GM12872 (cell line): Measurements from ENCODE around the gene SETD4.

Experiments used
- TF ChIP-seq, protein P1 (sequence below): IDR thresholded peaks from 3 replicates; pipeline ENCODE4 v1.5.1; 2011; ENCODE audit warnings: low read depth, mild to moderate bottlenecking, low read length, moderate library complexity; ENCODE audit not compliant: insufficient read depth

The SETD4 gene

DNA sequence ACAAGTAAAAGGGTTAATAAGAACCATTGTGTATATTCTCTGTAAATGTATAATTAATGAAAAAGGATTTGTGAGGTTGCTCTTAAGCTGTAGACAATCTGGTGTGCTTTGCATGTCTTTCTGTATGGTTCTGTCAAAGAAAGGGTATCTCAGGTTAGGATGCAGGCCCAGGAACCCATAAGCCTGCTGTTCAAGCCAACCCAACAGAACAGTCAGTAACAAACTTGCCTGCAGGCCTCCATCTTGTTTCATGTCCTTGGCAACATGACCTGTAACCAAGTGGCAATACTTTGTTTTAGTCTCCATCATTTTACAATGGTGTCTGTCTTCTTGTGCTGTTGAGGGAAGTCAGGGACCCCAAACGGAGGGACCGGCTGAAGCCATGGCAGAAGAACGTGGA, 38.7 kb upstream of the SETD4 start:
- TF ChIP-seq, protein P1, sequence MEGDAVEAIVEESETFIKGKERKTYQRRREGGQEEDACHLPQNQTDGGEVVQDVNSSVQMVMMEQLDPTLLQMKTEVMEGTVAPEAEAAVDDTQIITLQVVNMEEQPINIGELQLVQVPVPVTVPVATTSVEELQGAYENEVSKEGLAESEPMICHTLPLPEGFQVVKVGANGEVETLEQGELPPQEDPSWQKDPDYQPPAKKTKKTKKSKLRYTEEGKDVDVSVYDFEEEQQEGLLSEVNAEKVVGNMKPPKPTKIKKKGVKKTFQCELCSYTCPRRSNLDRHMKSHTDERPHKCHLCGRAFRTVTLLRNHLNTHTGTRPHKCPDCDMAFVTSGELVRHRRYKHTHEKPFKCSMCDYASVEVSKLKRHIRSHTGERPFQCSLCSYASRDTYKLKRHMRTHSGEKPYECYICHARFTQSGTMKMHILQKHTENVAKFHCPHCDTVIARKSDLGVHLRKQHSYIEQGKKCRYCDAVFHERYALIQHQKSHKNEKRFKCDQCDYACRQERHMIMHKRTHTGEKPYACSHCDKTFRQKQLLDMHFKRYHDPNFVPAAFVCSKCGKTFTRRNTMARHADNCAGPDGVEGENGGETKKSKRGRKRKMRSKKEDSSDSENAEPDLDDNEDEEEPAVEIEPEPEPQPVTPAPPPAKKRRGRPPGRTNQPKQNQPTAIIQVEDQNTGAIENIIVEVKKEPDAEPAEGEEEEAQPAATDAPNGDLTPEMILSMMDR = no peak

DNA sequence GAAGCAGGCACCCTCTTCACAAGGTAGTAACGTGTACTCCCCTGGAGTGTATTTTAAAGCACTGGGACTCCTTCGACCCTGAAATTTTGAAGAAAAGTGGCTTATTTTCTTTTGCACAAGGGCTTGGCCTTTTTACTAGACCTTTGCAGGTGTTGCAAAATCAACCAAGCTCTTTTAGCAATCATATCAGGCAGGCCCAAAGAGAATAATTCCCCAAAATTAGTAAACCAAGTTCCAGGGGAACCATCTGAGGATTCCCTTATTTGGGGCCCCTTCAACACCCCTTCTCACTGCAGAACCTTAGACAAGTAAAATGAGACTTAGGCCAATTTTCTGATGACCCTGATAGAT, 37.8 kb upstream of the SETD4 start:
- TF ChIP-seq, protein P1 = no peak

DNA sequence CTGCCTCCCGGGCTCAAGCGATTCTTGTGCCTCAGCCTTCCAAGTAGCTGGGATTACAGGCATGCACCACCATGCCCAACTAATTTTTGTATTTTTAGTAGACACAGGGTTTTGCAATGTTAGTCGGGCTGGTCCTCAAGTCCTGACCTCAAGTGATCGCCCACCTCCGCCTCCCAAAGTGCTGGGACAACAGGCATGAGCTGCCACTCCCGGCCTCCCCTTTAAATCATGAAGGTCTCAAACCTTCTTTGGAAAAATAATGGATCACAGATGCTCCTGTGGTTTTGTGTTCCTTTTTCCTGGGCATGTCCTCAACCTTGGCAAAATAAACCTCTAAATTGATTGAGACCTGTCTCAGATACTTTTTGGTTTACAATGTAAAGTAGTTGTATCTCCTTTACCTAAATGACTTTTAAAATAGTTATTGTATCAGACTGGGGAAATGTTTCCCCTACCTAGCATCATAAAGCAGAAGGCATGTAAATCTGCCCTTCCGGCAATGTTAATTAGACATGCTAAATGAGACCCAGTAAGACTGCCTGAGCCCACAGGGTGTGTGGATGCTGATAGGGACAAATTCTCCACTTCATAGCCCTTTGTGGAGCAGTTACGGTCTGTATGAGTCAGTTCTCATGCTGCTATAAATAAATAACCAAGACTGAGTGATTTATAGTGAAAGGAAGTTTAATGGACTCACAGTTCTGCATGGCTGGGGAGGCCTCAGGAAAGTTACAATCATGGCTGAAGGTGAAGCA, 37.3 kb upstream of the SETD4 start:
- TF ChIP-seq, protein P1 = no peak

DNA sequence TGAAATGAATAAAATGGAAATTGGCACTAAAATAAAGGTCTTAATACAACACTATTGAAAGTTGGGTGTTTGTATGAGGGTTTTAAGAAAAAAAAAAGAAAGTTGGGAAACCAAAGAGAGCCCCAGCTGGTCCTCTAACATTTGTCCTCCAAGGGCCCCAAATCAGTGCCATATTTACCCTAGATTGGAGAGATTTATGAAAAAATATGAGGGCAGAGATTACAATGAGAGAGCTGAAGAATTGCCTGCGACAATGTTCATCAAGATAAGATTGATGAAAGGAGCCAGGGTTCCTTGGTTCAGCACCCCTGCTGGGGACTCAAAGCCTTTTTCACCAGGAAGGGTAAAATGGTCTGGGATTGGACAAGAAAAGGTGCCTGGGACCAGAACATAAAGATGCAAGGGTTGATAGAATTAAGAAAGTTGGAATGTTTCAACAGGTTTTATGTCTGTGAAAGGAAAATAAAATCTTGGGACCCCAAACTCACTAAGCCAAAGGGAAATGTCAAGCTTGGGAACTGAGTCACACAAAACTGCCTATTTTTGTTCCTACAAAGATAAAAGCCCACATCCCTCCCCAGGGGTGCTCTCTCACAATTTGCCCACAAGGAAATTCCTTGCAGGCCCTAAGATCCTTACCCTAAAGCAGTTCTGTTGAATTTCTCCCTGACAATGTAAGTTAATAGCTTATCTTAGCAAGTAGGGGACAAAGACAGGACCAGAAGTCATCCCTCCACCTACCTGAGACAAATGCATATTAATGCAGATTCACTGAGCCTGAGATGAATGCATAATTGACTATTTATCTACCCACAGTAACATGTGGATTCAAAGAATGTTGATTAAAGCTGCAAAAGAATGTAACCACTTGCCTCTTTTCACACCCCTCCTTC, 36.3 kb upstream of the SETD4 start:
- TF ChIP-seq, protein P1 = no peak

GRCh38 chr21:36093512-36093911, 33.2 kb upstream of the SETD4 start:
- TF ChIP-seq, protein P1 = no peak

- TF ChIP-seq, protein P1 = no peak
Measured at GRCh38 chr21:36092681-36093080, 32.4 kb upstream of the SETD4 start.

GRCh38 chr21:36089946-36090345, 29.6 kb upstream of the SETD4 start:
- TF ChIP-seq, protein P1 = no peak
